Right renal pelvis (tissue), 4 donors: Measurements from ENCODE around the gene UNC5C. TPM values are rescaled to one million over a fixed set of nuclear protein-coding genes. Genes with fewer than 3 reads are reported as not detected.
A peak's percentile ranks its signal among the peaks of the same experiment; 100 is the strongest.

ENCODE experiments used
- DNase-seq, 4 donors: peaks; one replicate each; pipeline ENCODE4 v3.0.0-alpha.2; 2013; ENCODE audit warnings: low read depth in 4 of 4, low spot score in 3 of 4, missing footprints in 1 of 4
- polyA plus RNA-seq, 4 donors: library from polyadenylated mRNA; unstranded; fragments of 120-200 nt; gene quantifications; one replicate each; pipeline ENCODE4 v1.2.1, GENCODE V29; 2013; ENCODE audit not compliant: insufficient read length in 4 of 4

The UNC5C gene
- polyA plus RNA-seq, 4 donors, result 35.4 to 42.9 (median 38.2) TPM

- DNase-seq, result no peak
Observed at GRCh38 chr4:95524184-95524583, 24.6 kb downstream of the UNC5C start.

- DNase-seq, result no peak
Observed at GRCh38 chr4:95522682-95523530, 25.9 kb downstream of the UNC5C start.

- DNase-seq, result no peak
Observed at GRCh38 chr4:95517576-95518345, 31.0 kb downstream of the UNC5C start.

- DNase-seq, result no peak
Observed at GRCh38 chr4:95516528-95517017, 32.2 kb downstream of the UNC5C start.

- DNase-seq, result no peak
Observed at GRCh38 chr4:95515589-95515988, 33.2 kb downstream of the UNC5C start.

- no peak for DNase-seq
Observed at GRCh38 chr4:95513022-95513421, 35.8 kb downstream of the UNC5C start.

GRCh38 chr4:95511477-95511876 lies 37.3 kb downstream of the UNC5C start:
- DNase-seq, result no peak

- no peak for DNase-seq
Observed at GRCh38 chr4:95510877-95511276, 37.9 kb downstream of the UNC5C start.

- no peak for DNase-seq
Observed at GRCh38 chr4:95510145-95510544, 38.6 kb downstream of the UNC5C start.

GRCh38 chr4:95508421-95508820 lies 40.4 kb downstream of the UNC5C start:
- no peak for DNase-seq

- no peak for DNase-seq
Observed at GRCh38 chr4:95507561-95507960, 41.2 kb downstream of the UNC5C start.

GRCh38 chr4:95507147-95507546 lies 41.6 kb downstream of the UNC5C start:
- DNase-seq, result no peak

GRCh38 chr4:95506264-95506663 lies 42.5 kb downstream of the UNC5C start:
- DNase-seq, result no peak

GRCh38 chr4:95505799-95506198 lies 43.0 kb downstream of the UNC5C start:
- no peak for DNase-seq

- no peak for DNase-seq
Observed at GRCh38 chr4:95505151-95505550, 43.6 kb downstream of the UNC5C start.

- DNase-seq, result no peak
Observed at GRCh38 chr4:95504501-95504900, 44.3 kb downstream of the UNC5C start.

GRCh38 chr4:95500361-95500760 lies 48.4 kb downstream of the UNC5C start:
- DNase-seq, result no peak

- peak in 3 of 4 donors; percentile 22 to 41 (median 26) for DNase-seq
Observed at GRCh38 chr4:95499291-95499696, 49.5 kb downstream of the UNC5C start.

GRCh38 chr4:95494186-95494585 lies 54.6 kb downstream of the UNC5C start:
- no peak for DNase-seq

- DNase-seq, result no peak
Observed at GRCh38 chr4:95478679-95479078, 70.1 kb downstream of the UNC5C start.

- DNase-seq, result no peak
Observed at GRCh38 chr4:95476121-95476520, 72.7 kb downstream of the UNC5C start.

GRCh38 chr4:95472534-95472933 lies 76.2 kb downstream of the UNC5C start:
- DNase-seq, result no peak
